Measurements from ENCODE around the gene AP2B1.

AP2B1 gene

DNA sequence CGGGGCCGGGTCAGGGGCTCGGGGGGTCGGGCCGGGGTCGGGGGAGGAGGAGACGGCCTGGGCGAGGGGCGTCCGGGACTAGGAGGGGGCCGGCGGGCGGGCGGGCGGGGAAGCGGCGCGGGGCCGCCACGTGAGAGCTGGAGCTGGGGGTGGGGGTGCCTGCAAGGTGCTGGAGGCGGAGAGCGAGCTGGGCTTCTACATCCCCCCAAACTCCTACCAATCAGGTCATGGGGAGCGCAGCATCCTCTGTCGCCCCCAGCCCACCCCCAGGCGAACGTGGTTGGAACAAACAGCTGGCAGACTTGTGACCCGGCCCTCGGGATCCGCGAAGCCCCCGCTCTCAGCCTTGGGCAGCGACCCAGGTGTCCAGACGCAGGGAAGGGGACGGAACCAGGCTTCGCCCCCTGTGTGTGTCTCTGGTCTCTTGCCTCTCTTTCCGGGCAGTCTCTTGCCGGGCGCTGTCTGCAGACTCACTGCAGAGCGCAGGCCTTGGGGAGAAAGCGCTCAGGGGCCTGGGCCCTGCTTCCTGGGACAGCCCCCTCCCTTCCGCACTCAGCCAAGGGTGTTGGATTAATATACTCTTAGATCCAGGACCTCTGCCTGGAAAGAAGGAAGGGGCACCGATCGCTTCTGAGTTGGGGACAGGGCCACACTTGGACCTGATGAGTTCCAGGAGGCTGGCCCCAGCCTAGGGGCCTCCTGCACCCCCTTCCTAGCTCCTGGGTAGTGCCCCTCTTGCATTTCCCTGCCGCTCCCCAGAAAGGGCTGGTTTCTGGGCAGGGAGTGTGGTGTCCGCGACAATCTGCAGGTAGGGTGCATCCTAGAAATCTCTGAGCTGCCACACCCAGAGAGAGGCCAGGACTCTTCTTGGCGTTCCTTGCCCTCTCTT, 145.0 kb downstream of the AP2B1 start:
- no peak for ATAC-seq

DNA sequence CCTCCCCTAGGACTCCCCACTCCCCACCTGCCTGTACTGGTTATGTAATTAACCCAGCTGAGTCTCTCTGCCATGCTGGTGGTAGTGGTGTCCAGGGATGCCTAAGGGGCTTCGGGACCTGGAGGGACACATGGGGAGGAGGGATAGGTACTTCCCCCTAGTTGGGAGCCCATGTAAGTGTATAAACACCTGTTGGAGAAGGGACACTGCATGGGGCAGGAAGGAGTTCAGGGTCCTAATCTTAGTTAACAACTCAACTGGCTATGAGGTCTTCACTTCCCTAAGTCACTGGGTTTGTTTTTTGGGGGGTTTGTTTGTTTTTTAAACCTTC, 145.6 kb downstream of the AP2B1 start:
- ATAC-seq = no peak

DNA sequence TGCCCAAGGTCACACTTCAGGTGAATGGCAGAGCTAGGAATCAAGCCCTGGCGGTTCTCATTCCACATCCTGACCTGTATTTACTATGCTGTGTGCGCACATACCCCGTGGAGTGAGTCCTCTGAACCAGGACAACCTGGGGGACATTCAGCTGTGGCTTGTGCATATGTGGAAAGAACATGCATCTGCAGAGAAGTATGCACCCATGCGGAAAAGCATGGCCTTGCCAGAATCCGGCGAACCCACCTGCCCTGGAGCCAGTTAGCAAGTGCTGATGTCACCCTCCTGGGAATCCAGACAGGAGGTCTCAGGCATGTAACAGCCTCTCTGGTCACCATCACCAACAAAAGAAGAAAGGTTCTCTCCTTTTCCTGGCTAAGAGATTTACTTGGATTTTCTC, 146.2 kb downstream of the AP2B1 start:
- no peak for ATAC-seq

DNA sequence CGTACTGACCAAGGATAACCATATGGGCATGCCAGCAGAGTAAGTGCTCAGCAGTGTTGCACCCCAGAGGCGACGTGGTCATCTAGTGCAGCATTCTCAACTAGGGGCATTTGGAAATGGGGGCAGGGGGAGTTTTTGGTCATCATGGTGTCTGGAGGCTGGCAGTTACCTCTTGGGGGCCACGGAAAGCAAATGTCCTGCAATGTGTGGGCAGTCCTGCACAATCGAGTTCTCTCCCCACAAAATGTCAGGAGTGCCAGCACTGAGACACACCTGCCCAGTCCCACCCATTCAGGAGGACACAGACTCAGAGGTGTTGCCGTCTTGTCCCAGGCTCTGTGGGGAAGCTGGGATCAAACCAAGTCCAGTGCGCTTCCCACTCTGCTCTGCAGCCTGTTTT, 147.3 kb downstream of the AP2B1 start:
- ATAC-seq = no peak

DNA sequence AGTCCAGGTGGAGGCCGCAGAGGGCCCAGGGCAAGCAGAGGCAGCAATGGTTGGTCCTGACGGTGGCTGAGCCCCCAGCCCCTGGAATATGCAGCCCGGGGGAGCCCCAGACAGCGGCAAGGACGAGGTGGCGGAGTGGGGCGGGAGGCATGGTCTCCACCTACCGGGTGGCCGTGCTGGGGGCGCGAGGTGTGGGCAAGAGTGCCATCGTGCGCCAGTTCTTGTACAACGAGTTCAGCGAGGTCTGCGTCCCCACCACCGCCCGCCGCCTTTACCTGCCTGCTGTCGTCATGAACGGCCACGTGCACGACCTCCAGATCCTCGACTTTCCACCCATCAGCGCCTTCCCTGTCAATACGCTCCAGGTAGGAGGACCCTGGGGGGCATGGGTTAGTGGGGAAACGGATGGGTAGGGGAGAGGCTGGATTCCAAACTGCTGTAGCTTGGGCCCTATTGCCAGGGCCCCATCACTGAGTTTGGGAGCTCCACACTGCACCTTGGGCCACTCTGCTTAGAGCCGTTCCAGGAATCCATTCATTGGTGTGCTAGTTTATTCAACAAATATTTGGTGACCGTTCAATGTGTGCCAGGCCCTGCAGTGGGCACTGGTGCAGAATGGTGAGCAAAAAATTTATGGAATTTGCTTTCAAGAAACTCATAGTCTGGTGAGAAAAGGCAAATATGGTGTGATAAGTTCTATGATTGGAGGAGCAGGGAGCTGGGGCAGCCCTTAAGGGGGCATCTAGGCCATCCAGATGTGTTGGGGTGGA, 148.1 kb downstream of the AP2B1 start:
- no peak for ATAC-seq

- ATAC-seq = no peak
Observed at GRCh38 chr17:35736236-35736635, 149.1 kb downstream of the AP2B1 start.

DNA sequence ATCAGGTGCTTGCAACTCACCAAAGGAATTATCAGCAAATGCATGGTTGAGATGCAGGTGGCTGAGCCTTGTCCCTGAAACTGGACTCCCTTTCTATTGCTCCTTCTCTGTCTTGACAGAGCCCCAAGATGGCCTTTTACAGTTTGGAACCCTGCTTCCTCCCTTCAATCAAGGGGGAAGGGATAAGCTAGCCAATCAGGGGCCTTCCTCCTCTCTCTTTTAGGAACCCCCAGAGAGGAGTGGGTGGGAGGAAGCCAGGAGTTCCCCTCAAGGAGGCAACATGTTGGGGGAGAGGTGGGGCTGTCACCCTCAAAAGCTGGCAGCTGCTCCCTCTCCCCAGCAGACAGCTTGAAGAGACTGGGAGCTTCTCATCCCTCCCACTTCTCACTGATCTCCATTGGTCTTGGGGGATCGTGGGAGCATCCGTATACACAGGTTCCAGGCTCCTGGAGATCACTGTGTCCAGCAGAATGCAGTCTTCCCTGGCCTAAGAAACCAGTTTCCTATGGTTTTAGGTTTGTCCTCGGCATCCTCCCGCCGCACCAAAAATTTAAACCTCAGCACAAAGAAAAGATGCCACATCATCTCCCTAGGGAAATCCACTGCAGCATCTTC, 151.5 kb downstream of the AP2B1 start:
- ATAC-seq = no peak

DNA sequence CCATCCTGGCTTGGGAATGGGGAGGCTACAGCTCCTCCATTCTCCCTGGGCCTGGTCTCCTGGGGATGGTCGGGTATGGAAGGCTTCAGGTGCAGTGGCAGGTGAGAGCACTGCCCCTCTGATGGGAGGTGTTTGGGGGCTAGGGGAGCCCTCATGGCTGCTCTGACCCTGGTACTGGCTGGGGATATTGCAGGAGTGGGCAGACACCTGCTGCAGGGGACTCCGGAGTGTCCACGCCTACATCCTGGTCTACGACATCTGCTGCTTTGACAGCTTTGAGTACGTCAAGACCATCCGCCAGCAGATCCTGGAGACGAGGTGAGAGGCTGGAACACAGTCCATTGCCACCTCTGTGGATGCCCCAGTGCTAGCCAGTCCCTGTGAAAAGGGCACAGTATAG, 153.1 kb downstream of the AP2B1 start:
- no peak for ATAC-seq

DNA sequence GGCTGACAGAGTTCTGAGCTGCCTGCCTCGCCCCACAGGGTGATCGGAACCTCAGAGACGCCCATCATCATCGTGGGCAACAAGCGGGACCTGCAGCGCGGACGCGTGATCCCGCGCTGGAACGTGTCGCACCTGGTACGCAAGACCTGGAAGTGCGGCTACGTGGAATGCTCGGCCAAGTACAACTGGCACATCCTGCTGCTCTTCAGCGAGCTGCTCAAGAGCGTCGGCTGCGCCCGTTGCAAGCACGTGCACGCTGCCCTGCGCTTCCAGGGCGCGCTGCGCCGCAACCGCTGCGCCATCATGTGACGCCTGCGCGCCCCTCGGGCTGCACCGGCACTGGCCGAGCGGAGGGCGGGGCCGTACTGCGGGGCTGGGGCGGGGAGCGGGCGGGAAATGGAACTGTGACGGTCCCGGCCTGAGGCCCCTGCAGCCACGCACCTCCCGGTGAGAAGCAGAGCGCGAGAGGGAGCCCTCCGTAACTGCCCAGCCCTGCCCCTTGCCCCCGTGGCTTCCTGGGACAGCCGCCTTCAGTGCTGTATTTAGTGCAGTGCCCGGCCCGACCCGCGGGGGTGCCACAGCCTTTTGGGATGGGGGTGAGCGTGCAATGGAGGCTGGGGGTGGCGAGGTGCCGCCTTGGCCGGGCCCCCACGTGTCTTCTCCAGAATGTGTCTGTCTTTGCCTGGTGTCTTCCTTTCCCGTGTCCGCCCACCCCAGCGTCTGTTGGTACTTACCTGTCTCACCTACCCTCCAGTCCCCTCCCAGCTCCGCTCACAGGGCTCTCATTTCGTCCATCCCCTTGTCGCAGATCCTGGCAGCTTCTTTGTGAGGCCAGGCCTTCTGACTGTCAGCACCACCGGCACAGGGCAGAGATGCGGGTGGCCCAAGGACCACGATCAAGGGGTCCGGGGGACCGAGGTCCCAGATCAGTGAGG, 154.1 kb downstream of the AP2B1 start:
- ATAC-seq = peak; percentile 29 to 53

DNA sequence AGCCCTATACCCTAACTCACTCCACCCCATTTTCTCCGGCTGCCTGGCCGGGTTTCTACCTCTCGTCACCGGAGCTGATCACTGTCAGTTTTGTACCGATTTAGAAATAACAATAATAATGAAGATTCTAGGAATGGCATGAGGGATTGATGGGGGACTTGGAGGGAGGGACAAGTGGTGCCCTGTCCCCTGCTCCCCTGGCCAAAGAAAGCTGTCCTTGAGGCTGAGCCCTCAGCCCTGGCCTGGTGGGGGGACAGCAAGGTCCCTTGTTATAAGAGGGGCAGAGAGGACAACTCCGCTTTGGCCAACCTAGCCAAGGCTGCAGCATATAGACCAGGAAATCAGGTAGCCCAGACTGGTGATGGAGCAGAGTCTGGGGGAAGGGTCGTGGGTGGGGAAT, 155.4 kb downstream of the AP2B1 start:
- no peak for ATAC-seq

DNA sequence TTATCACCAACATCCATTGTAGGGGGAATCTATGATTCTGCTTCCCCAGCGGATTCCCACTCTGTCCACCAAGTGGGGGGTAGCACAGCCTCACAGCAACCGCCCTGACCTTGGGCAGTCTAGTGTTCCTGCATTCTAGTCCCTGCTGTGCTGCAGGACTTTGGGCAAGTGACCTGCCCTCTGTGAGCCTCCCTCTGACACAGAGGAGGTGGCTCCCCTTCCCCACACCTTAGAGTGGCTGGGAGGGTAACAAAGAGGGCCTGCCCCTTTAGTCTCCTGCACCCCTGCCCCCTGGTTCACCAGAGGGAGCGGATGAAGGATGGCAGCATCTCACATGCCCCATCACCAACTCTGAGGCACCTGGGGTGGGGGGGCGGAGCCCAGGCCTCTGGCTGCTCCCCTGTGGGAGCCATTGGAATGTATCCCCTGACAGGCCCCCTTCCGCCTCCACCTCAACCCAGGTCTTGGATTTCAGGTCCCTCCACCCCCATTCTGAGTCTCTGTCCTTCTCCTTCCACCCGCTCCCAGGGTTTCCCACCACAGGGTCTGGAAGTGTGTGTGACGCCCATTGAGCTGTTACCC, 155.9 kb downstream of the AP2B1 start:
- no peak for ATAC-seq

GRCh38 chr17:35743626-35744328, 156.7 kb downstream of the AP2B1 start:
- ATAC-seq = no peak

- ATAC-seq = no peak
Observed at GRCh38 chr17:35744830-35745229, 157.7 kb downstream of the AP2B1 start.

DNA sequence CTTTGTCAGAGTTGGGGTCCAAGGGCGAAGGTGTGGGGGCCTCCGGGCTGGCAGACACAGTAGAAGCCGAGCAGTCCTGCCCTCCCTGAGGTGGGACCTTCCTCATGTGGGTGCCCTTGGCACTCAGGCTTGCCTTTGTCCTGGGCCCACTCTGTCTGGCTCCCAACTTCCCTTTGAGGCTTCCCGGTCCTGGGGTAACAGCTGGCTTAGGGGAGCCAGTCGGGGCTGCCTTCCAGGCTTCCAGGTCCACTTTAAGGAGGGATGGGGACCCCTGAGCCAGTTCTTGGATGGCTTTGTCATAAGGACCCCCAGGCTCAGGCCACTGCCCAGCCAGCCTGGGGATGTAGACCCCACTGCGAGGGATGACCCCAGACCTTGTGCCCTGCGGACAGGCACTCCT, 158.1 kb downstream of the AP2B1 start:
- no peak for ATAC-seq

- no peak for ATAC-seq
Observed at GRCh38 chr17:35745749-35746320, 158.7 kb downstream of the AP2B1 start.

GRCh38 chr17:35747540-35748017, 160.5 kb downstream of the AP2B1 start:
- ATAC-seq = peak; percentile 83 to 86

GRCh38 chr17:35748341-35748841, 161.3 kb downstream of the AP2B1 start:
- no peak for ATAC-seq

- ATAC-seq = no peak
Observed at GRCh38 chr17:35748979-35749378, 161.9 kb downstream of the AP2B1 start.

- ATAC-seq = no peak
Observed at GRCh38 chr17:35749560-35750412, 162.7 kb downstream of the AP2B1 start.

Data from activated CD4-positive, CD25-positive, alpha-beta regulatory T cell treated with anti-CD3 and anti-CD28 coated beads, Interleukin-2, amount 50 U/mL, for 24 hours (primary cell).